HepG2 (cell line): ENCODE results near the gene GCNT4. TPM values are rescaled to one million over a fixed set of nuclear protein-coding genes. Genes with fewer than 3 reads are reported as not detected.

ENCODE experiments used
- ATAC-seq: fragments of 200-7000 bp; cut with Tn5 transposase; 3 replicates; pipeline ENCODE4 v1.9.1; 2020; ENCODE audit warnings: mild to moderate bottlenecking, moderate library complexity
- BruUV-seq: library from RNA; stranded (reverse); fragments of 400-500 nt; replicated peaks from 2 replicates; lab custom pipeline; 2021; lab: Mats Ljungman, UMichigan
- CTCF ChIA-PET: fragments of 300-600 bp; formaldehyde crosslinking; extraction: SDS; loops from one replicate; lab custom pipeline; 2021; ENCODE audit warnings: low total read pairs, inconsistent platforms, low intra/inter-chr PET ratio; lab: Yijun Ruan, JAX
- POLR2A ChIA-PET: fragments of 350-600 bp; sonication (Branson Sonifier 250); formaldehyde crosslinking; loops from one replicate; lab custom pipeline; 2020; ENCODE audit warnings: antibody characterized with exemption, inconsistent platforms; lab: Yijun Ruan, JAX
- DNase-seq: peaks from one replicate; pipeline ENCODE4 v3.0.0-alpha.2; 2015; ENCODE audit warnings: low spot score
- FAIRE-seq: peaks from 3 replicates; lab custom pipeline; 2011; peaks lifted over from hg19 to GRCh38; lab: Jason Lieb, UNC
- H2AFZ ChIP-seq: one replicate; pipeline ENCODE4 v1.6.1; 2011; ENCODE audit warnings: low read length, inconsistent platforms
- H3K27ac ChIP-seq: fragments of 300-600 bp; 3 replicates; pipeline ENCODE4 v1.8.0; 2011; ENCODE audit warnings: mixed run types, mild to moderate bottlenecking, mixed read lengths, low read length, inconsistent platforms; ENCODE audit not compliant: insufficient read depth; ENCODE audit errors: extremely low read length
- H3K27me3 ChIP-seq, 2 experiments: fragments of 200-600 bp in 1 of 2; 2 replicates in 1 of 2; 3 replicates in 1 of 2; pipeline versions ENCODE4 v1.6.0 to v1.8.0; 2011; ENCODE audit warnings: low read length in 2 of 2, mild to moderate bottlenecking in 2 of 2, moderate library complexity in 2 of 2, inconsistent platforms in 1 of 2; ENCODE audit not compliant: insufficient read depth in 2 of 2, control insufficient read depth in 1 of 2
- H3K36me3 ChIP-seq, 2 experiments: fragments of 200-600 bp in 1 of 2; replicated peaks in 1 of 2; 2 replicates in 1 of 2; 3 replicates in 1 of 2; pipeline versions ENCODE4 v1.5.1 to v1.8.0; 2011; ENCODE audit warnings: low read length in 2 of 2, inconsistent platforms in 1 of 2; ENCODE audit not compliant: insufficient read depth in 2 of 2, control insufficient read depth in 1 of 2
- H3K4me1 ChIP-seq: 2 replicates; pipeline ENCODE4 v1.5.1; 2012; ENCODE audit warnings: low read length, inconsistent platforms; ENCODE audit not compliant: insufficient read depth
- H3K4me2 ChIP-seq: 2 replicates; pipeline ENCODE4 v1.6.0; 2011; ENCODE audit warnings: low read depth, low read length, inconsistent platforms
- H3K4me3 ChIP-seq, 3 experiments: fragments of 200-600 bp in 1 of 3; sonication (generic), shearing (Covaris generic) in 1 of 3; replicated peaks in 1 of 3; 2 replicates each; pipeline ENCODE4 v1.5.1; 2011 to 2016; ENCODE audit warnings: low read length in 3 of 3, inconsistent platforms in 2 of 3, low read depth in 2 of 3, mild to moderate bottlenecking in 2 of 3, control low read depth in 1 of 3, mixed read lengths in 1 of 3; ENCODE audit not compliant: insufficient read depth in 1 of 3
- H3K79me2 ChIP-seq: one replicate; pipeline ENCODE4 v1.6.1; 2011; ENCODE audit warnings: low read length, inconsistent platforms; ENCODE audit not compliant: insufficient read depth
- H3K9ac ChIP-seq: 2 replicates; pipeline ENCODE4 v1.6.0; 2011; ENCODE audit warnings: mild to moderate bottlenecking, low read depth, low read length, inconsistent platforms; ENCODE audit not compliant: insufficient read depth
- H3K9me3 ChIP-seq: 2 replicates; pipeline ENCODE4 v1.5.1; 2012; ENCODE audit warnings: mild to moderate bottlenecking, low read length
- H4K20me1 ChIP-seq: 2 replicates; pipeline ENCODE4 v1.6.0; 2011; ENCODE audit warnings: inconsistent platforms, mild to moderate bottlenecking, low read length, moderate library complexity; ENCODE audit not compliant: insufficient read depth
- HNRNPH1 ChIP-seq: fragments of 200-400 bp; formaldehyde crosslinking; optimal IDR thresholded peaks from 2 replicates; pipeline ENCODE3; 2017; ENCODE audit warnings: mild to moderate bottlenecking, low read depth, low read length
- ZNF331 ChIP-seq: sonication (generic); formaldehyde crosslinking; IDR thresholded peaks from 2 replicates; pipeline ENCODE4 v1.4.0; 2020; ENCODE audit warnings: missing genetic modification reagents
- ZNF431 ChIP-seq: sonication (generic); formaldehyde crosslinking; IDR thresholded peaks from 2 replicates; pipeline ENCODE4 v1.9.0; 2022; ENCODE audit warnings: missing genetic modification reagents, low read depth, mild to moderate bottlenecking, borderline replicate concordance
- ZNF543 ChIP-seq: sonication (generic); formaldehyde crosslinking; IDR thresholded peaks from 2 replicates; pipeline ENCODE4 v1.4.0; 2020; ENCODE audit warnings: mild to moderate bottlenecking, missing genetic modification reagents
- ZSCAN30 ChIP-seq: sonication (generic); formaldehyde crosslinking; IDR thresholded peaks from 2 replicates; pipeline ENCODE4 v1.5.0; 2020; ENCODE audit warnings: mild to moderate bottlenecking, missing genetic modification reagents
- WGBS: methylation state at CpG from one replicate; pipeline ENCODE4 v1.1.6; 2017; ENCODE audit warnings: low lambda C conversion rate; 5-methylcytosine and 5-hydroxymethylcytosine counted together
- in situ Hi-C: cut with HindIII; loops from 2 replicates; pipeline ENCODE4 v1.10.0; 2017; ENCODE audit warnings: low pct_unique_long_range_greater_than_20kb; ENCODE audit not compliant: extremely low pct_ligation_motif_present
- intact Hi-C: fragments of 100-400 bp; cut with micrococcal nuclease; formaldehyde crosslinking; loops from one replicate; pipeline ENCODE4 v1.10.0; 2022; ENCODE audit not compliant: unreplicated experiment
- polyA plus RNA-seq, 8 experiments: library from polyadenylated mRNA; depleted of rRNA in 3 of 8; stranded (reverse) in 7 of 8; unstranded in 1 of 8; fragments of >200 nt; fragmentation: Illumina TruSeq in 4 of 8; extraction: Trizol in 4 of 8; gene quantifications; 2 replicates each; pipeline versions ENCODE4 v1.2.1 to v1.2.3, GENCODE V29; 2011 to 2016; ENCODE audit warnings: low read depth in 4 of 8, missing spikeins in 1 of 8, mixed read lengths in 1 of 8; ENCODE audit not compliant: insufficient read depth in 1 of 8
- total RNA-seq, 5 experiments: library from RNA; depleted of rRNA; stranded (reverse); fragments of >200 nt; fragmentation: Illumina TruSeq; extraction: Trizol; gene quantifications; 2 replicates each; pipeline ENCODE4 v1.2.3, GENCODE V29; 2016; ENCODE audit warnings: low read depth in 1 of 5

GCNT4 gene
- total and polyA plus RNA-seq, 2 of the 13 experiments (the other 11 are each of a cell fraction or from before 2014, with no cell fraction given): 0.22 to 0.38 TPM

DNA sequence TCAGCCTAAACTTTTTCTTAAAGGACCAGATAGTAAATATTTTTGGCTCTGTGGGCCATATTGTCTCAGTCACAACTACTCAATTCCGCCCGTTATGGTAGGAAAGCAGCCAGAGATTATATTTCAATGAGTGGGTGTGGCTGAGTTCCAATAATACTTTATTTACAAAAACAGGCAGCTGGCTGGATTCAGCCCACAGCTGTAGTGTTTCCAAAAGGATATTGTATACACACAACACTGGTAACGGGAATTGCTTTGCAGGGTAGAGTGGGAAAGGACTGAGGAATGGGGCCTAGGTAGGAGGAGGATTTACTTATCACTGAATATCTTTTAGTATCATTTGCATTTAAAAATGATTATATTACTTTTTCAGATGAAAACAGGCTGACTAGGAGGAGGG, 21.0 kb downstream of the GCNT4 start:
- no peaks in the 10 kb centered on the region; a peak in 1 of 5 replicates for H3K27me3 ChIP-seq
- no peaks in the 10 kb centered on the region for H3K9me3 ChIP-seq
- no peaks in the 10 kb centered on the region for H3K36me3 ChIP-seq

GRCh38 chr5:75028090-75028489, 24.3 kb downstream of the GCNT4 start:
- H3K4me1 ChIP-seq: no peaks in the 10 kb centered on the region
- FAIRE-seq (no peak), ATAC-seq (no peak), DNase-seq (no peak)
- H3K27me3 ChIP-seq: no peaks in the 10 kb centered on the region; a peak in 1 of 5 replicates
- in situ Hi-C loops: no loop called here
- BruUV-seq: no TSS peak
- no peaks in the 10 kb centered on the region for H3K9me3 ChIP-seq
- no peaks in the 10 kb centered on the region for H4K20me1 ChIP-seq
- CTCF ChIA-PET: no interaction called here
- H3K79me2 ChIP-seq: no peaks in the 10 kb centered on the region
- H3K9ac ChIP-seq: no peak overlapping the region
- intact Hi-C loops: no loop called here
- H3K36me3 ChIP-seq: no peaks in the 10 kb centered on the region
- TF ChIP-seq ZSCAN30 (CRISPR knock-in tag): no peak
- no peak for TF ChIP-seq ZNF331 (CRISPR knock-in tag)
- TF ChIP-seq ZNF431 (CRISPR knock-in tag): no peak
- TF ChIP-seq ZNF543 (CRISPR knock-in tag): no peak
- H3K27ac ChIP-seq: no peak overlapping the region
- POLR2A ChIA-PET: no interaction called here
- 61% methylated on average over 3 of the region's 3 CpGs for WGBS
- no peak overlapping the region for H2AFZ ChIP-seq
- no peak overlapping the region for H3K4me2 ChIP-seq
- no peak overlapping the region for H3K4me3 ChIP-seq

More for the DNA sequence above, 21.0 kb downstream of the GCNT4 start:
- ChIA-PET CTCF (no interaction called here), POLR2A (no interaction called here)
- DNase-seq (no peak), FAIRE-seq (no peak), ATAC-seq (no peak)
- H3K27ac ChIP-seq: no peak overlapping the region
- H3K79me2 ChIP-seq: no peaks in the 10 kb centered on the region
- in situ Hi-C loops (no loop called here), intact Hi-C loops (no loop called here)
- no peak overlapping the region for H3K4me2 ChIP-seq
- 55% methylated on average over 3 of the region's 3 CpGs for WGBS
- H3K4me1 ChIP-seq: no peaks in the 10 kb centered on the region
- H4K20me1 ChIP-seq: no peaks in the 10 kb centered on the region
- no peak overlapping the region for H2AFZ ChIP-seq
- BruUV-seq: no TSS peak
- H3K9ac ChIP-seq: no peak overlapping the region
- no peak overlapping the region for H3K4me3 ChIP-seq
- TF ChIP-seq ZSCAN30 (CRISPR knock-in tag): no peak
- no peak for TF ChIP-seq HNRNPH1
